ENCODE results near the gene CCDC6.

GRCh38 chr10:59781511-59781910 is 124.8 kb downstream of the CCDC6 start:
- no peak for TF ChIP-seq ZNF274 (IDR thresholded peaks at IDR 0.05; ENCODE audit: low read depth, low read length)
- TF ChIP-seq, protein P1, sequence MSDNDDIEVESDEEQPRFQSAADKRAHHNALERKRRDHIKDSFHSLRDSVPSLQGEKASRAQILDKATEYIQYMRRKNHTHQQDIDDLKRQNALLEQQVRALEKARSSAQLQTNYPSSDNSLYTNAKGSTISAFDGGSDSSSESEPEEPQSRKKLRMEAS (IDR thresholded peaks at IDR 0.05) = no peak
- no peak for TF ChIP-seq SRF (IDR thresholded peaks at IDR 0.05; ENCODE audit: low read depth)
- TF ChIP-seq, protein P2, sequence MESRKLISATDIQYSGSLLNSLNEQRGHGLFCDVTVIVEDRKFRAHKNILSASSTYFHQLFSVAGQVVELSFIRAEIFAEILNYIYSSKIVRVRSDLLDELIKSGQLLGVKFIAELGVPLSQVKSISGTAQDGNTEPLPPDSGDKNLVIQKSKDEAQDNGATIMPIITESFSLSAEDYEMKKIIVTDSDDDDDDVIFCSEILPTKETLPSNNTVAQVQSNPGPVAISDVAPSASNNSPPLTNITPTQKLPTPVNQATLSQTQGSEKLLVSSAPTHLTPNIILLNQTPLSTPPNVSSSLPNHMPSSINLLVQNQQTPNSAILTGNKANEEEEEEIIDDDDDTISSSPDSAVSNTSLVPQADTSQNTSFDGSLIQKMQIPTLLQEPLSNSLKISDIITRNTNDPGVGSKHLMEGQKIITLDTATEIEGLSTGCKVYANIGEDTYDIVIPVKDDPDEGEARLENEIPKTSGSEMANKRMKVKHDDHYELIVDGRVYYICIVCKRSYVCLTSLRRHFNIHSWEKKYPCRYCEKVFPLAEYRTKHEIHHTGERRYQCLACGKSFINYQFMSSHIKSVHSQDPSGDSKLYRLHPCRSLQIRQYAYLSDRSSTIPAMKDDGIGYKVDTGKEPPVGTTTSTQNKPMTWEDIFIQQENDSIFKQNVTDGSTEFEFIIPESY (IDR thresholded peaks at IDR 0.05; ENCODE audit: extremely low read depth, insufficient replicate concordance, low read length) = no peak
- no peak for TF ChIP-seq SP1 (IDR thresholded peaks at IDR 0.05; ENCODE audit: low read depth)
- TF ChIP-seq CTCF (IDR thresholded peaks at IDR 0.05 in 2 of 3, conservative IDR thresholded peaks at IDR 0.05 in 1 of 3; ENCODE audit: borderline replicate concordance in 1 of 3, insufficient read depth in 1 of 3, low read depth in 2 of 3, low read length in 2 of 3) = no peak
- TF ChIP-seq SIN3A (IDR thresholded peaks at IDR 0.05; ENCODE audit: low read depth) = no peak
- no peak for TF ChIP-seq POLR2A (IDR thresholded peaks at IDR 0.05; ENCODE audit: borderline replicate concordance, extremely low read depth, insufficient read depth, insufficient read length)
- no peak for TF ChIP-seq ELF1 (IDR thresholded peaks at IDR 0.05; ENCODE audit: borderline replicate concordance, low read depth)
- no peak for TF ChIP-seq EZH2phosphoT487 (IDR thresholded peaks at IDR 0.05; ENCODE audit: borderline replicate concordance)
- no peak for TF ChIP-seq EZH2 (IDR thresholded peaks at IDR 0.05)
